Vagina (tissue), 2 donors: Measurements from ENCODE around the gene HS6ST3.

Source experiments
- POLR2AphosphoS5 ChIP-seq, 2 donors: sonication (generic); formaldehyde crosslinking; IDR thresholded peaks; one replicate each; pipeline ENCODE4 v1.9.0; 2017; ENCODE audit warnings: antibody characterized with exemption in 2 of 2, mild to moderate bottlenecking in 2 of 2, low read depth in 1 of 2; ENCODE audit not compliant: insufficient read depth in 1 of 2
- TF ChIP-seq, protein P1 (sequence below), 3 experiments: fragments of 450-650 bp in 2 of 3; fragments of 200-600 bp in 1 of 3; sonication (generic) in 1 of 3; IDR thresholded peaks; one replicate each; pipeline ENCODE4 v1.5.1; 2017 to 2019; ENCODE audit warnings: antibody characterized with exemption in 3 of 3, mild to moderate bottlenecking in 2 of 3, moderate library complexity in 2 of 3

DNA sequence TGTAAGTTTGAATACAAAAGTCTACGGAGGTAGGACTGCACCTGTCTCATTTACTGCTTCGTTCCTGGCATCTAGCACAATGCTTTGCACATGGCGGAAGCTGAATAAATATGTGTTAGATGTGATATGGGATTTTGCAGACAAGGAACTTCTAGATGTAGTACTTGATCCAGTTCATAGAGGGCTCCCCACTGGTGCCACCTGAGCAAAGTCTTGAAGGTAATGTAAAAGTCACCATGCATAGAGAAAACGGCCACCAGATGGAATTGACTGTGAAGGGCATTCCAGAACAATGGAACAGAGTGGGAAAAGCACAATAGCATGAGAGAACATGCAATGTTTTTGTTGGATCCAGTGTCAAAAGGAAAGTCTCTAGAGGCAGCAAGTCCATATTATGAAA, 209.3 kb downstream of the HS6ST3 start:
- no peak for TF ChIP-seq POLR2AphosphoS5 (IDR thresholded peaks at IDR 0.05; ENCODE audit: insufficient read depth in 1 of 2, low read depth in 1 of 2)
- TF ChIP-seq, protein P1, sequence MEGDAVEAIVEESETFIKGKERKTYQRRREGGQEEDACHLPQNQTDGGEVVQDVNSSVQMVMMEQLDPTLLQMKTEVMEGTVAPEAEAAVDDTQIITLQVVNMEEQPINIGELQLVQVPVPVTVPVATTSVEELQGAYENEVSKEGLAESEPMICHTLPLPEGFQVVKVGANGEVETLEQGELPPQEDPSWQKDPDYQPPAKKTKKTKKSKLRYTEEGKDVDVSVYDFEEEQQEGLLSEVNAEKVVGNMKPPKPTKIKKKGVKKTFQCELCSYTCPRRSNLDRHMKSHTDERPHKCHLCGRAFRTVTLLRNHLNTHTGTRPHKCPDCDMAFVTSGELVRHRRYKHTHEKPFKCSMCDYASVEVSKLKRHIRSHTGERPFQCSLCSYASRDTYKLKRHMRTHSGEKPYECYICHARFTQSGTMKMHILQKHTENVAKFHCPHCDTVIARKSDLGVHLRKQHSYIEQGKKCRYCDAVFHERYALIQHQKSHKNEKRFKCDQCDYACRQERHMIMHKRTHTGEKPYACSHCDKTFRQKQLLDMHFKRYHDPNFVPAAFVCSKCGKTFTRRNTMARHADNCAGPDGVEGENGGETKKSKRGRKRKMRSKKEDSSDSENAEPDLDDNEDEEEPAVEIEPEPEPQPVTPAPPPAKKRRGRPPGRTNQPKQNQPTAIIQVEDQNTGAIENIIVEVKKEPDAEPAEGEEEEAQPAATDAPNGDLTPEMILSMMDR (IDR thresholded peaks at IDR 0.05), result no peak
